HL-60 (cell line): ENCODE measurements around the gene SFMBT2.

Source experiments
- GABPA ChIP-seq: IDR thresholded peaks from 2 replicates; pipeline ENCODE4 v1.6.1; 2012; ENCODE audit warnings: low read depth
- POLR2AphosphoS5 ChIP-seq: IDR thresholded peaks from 2 replicates; pipeline ENCODE4 v1.6.1; 2012; ENCODE audit warnings: low read depth
- REST ChIP-seq: IDR thresholded peaks from 2 replicates; pipeline ENCODE4 v1.6.1; 2012; ENCODE audit warnings: low read depth; ENCODE audit not compliant: insufficient replicate concordance
- TF ChIP-seq, protein P1 (sequence below): IDR thresholded peaks from one replicate; pipeline ENCODE4 v1.5.1; 2011; ENCODE audit warnings: low read length, control low read depth, inconsistent platforms; ENCODE audit not compliant: insufficient read depth

DNA sequence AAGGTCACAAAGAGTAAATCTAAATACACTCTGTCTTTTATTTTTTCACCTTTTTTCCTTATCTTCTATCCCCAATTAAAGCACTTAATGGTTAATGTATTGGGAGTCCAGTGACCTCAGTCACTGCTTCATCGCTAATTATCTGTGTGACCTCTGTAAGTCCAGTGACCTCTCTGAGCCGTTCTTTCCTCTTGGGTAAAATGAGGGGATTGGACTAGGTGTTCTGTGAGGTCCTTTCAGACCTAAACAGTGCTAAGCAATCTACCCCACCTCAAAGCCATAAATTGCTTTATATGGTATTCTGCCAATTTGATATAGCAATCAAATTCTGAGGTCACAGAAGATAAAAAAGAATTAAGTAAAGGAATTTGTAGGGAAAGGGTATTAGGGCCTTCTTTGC is 3.9 kb upstream of the SFMBT2 start:
- TF ChIP-seq POLR2AphosphoS5 (no peak), REST (no peak), GABPA (no peak)
- TF ChIP-seq, protein P1, sequence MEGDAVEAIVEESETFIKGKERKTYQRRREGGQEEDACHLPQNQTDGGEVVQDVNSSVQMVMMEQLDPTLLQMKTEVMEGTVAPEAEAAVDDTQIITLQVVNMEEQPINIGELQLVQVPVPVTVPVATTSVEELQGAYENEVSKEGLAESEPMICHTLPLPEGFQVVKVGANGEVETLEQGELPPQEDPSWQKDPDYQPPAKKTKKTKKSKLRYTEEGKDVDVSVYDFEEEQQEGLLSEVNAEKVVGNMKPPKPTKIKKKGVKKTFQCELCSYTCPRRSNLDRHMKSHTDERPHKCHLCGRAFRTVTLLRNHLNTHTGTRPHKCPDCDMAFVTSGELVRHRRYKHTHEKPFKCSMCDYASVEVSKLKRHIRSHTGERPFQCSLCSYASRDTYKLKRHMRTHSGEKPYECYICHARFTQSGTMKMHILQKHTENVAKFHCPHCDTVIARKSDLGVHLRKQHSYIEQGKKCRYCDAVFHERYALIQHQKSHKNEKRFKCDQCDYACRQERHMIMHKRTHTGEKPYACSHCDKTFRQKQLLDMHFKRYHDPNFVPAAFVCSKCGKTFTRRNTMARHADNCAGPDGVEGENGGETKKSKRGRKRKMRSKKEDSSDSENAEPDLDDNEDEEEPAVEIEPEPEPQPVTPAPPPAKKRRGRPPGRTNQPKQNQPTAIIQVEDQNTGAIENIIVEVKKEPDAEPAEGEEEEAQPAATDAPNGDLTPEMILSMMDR, result no peak
